HEK293 (cell line): ENCODE data around the gene XPNPEP1.

Experiments used
- CTCF ChIA-PET: fragments of 350-600 bp; formaldehyde crosslinking; extraction: SDS; loops from one replicate; lab custom pipeline; 2021; ENCODE audit warnings: antibody characterized with exemption; lab: Yijun Ruan, JAX
- POLR2A ChIA-PET: fragments of 300-600 bp; formaldehyde crosslinking; extraction: SDS; loops from one replicate; lab custom pipeline; 2020; ENCODE audit warnings: antibody characterized with exemption, inconsistent platforms; lab: Yijun Ruan, JAX
- H3K27ac ChIP-seq: fragments of 200-500 bp; sonication (Bioruptor generic); 2 replicates; pipeline ENCODE4 v1.5.1; 2014; ENCODE audit warnings: low read depth, low read length, control low read depth, inconsistent platforms; ENCODE audit errors: extremely low read depth
- H3K36me3 ChIP-seq, 2 experiments: fragments of 200-500 bp in 1 of 2; sonication (Bioruptor generic) in 1 of 2; 1 replicate in 1 of 2; 2 replicates in 1 of 2; pipeline ENCODE4 v1.5.1; 2014 to 2017; ENCODE audit warnings: inconsistent platforms in 2 of 2, low read length in 2 of 2; ENCODE audit not compliant: control insufficient read depth in 2 of 2, insufficient read depth in 1 of 2
- H3K4me1 ChIP-seq: fragments of 200-500 bp; sonication (Bioruptor generic); 2 replicates; pipeline ENCODE4 v1.5.1; 2014; ENCODE audit warnings: mild to moderate bottlenecking, low read length, inconsistent platforms; ENCODE audit not compliant: control insufficient read depth, insufficient read depth
- H3K4me3 ChIP-seq: 2 replicates; pipeline ENCODE4 v1.5.1; 2011; ENCODE audit warnings: low read depth, mild to moderate bottlenecking, control low read depth, low read length, moderate library complexity
- H3K9me3 ChIP-seq: fragments of 200-500 bp; sonication (Bioruptor generic); 2 replicates; pipeline ENCODE4 v1.5.1; 2014; ENCODE audit warnings: low read depth, low read length, inconsistent platforms; ENCODE audit not compliant: control insufficient read depth, insufficient read depth
- BCL11B ChIP-seq: fragments of 450-650 bp; formaldehyde crosslinking; IDR thresholded peaks from 2 replicates; pipeline ENCODE4 v1.5.1; 2016; ENCODE audit warnings: low read depth, missing biosample characterization, missing genetic modification characterization
- PRDM1 ChIP-seq: fragments of 450-650 bp; formaldehyde crosslinking; IDR thresholded peaks from 2 replicates; pipeline ENCODE4; 2016; ENCODE audit warnings: missing biosample characterization, missing genetic modification characterization
- REST ChIP-seq: fragments of 450-650 bp; formaldehyde crosslinking; IDR thresholded peaks from 2 replicates; pipeline ENCODE4 v1.5.1; 2016; ENCODE audit warnings: missing biosample characterization, missing genetic modification characterization
- SCRT2 ChIP-seq: fragments of 450-650 bp; formaldehyde crosslinking; IDR thresholded peaks from 2 replicates; pipeline ENCODE4 v1.5.1; 2016; ENCODE audit warnings: missing biosample characterization, missing genetic modification characterization
- SP7 ChIP-seq: fragments of 450-650 bp; formaldehyde crosslinking; IDR thresholded peaks from 2 replicates; pipeline ENCODE4 v1.5.1; 2016; ENCODE audit warnings: missing biosample characterization, missing genetic modification characterization
- TRIM28 ChIP-seq: IDR thresholded peaks from 2 replicates; pipeline ENCODE4 v1.6.1; 2011; ENCODE audit warnings: low read length, control low read depth, borderline replicate concordance
- YY2 ChIP-seq: fragments of 450-650 bp; formaldehyde crosslinking; IDR thresholded peaks from 2 replicates; pipeline ENCODE4 v1.5.1; 2016; ENCODE audit warnings: missing biosample characterization, missing genetic modification characterization
- ZEB2 ChIP-seq: fragments of 450-650 bp; formaldehyde crosslinking; IDR thresholded peaks from 2 replicates; pipeline ENCODE4 v1.5.1; 2016; ENCODE audit warnings: missing biosample characterization, missing genetic modification characterization
- ZFP69B ChIP-seq: fragments of 450-650 bp; formaldehyde crosslinking; IDR thresholded peaks from 2 replicates; pipeline ENCODE4 v1.5.1; 2016; ENCODE audit warnings: missing biosample characterization, missing genetic modification characterization
- ZIC2 ChIP-seq: fragments of 450-650 bp; formaldehyde crosslinking; IDR thresholded peaks from 2 replicates; pipeline ENCODE4 v1.5.1; 2016; ENCODE audit warnings: missing biosample characterization, missing genetic modification characterization
- ZNF112 ChIP-seq: fragments of 450-650 bp; formaldehyde crosslinking; IDR thresholded peaks from 2 replicates; pipeline ENCODE4 v1.5.0; 2017; ENCODE audit warnings: missing biosample characterization, missing genetic modification characterization
- ZNF121 ChIP-seq: fragments of 450-650 bp; formaldehyde crosslinking; IDR thresholded peaks from 2 replicates; pipeline ENCODE4 v1.5.1; 2016; ENCODE audit warnings: missing biosample characterization, missing genetic modification characterization
- ZNF140 ChIP-seq: fragments of 450-650 bp; formaldehyde crosslinking; IDR thresholded peaks from 2 replicates; pipeline ENCODE4 v1.5.1; 2016; ENCODE audit warnings: missing biosample characterization, missing genetic modification characterization
- ZNF184 ChIP-seq: fragments of 450-650 bp; IDR thresholded peaks from 2 replicates; pipeline ENCODE4 v1.5.1; 2018; ENCODE audit warnings: missing biosample characterization, mild to moderate bottlenecking, missing genetic modification characterization
- ZNF48 ChIP-seq: fragments of 450-650 bp; formaldehyde crosslinking; IDR thresholded peaks from 2 replicates; pipeline ENCODE4 v1.5.1; 2016; ENCODE audit warnings: missing biosample characterization, missing genetic modification characterization
- ZNF514 ChIP-seq: fragments of 450-650 bp; formaldehyde crosslinking; IDR thresholded peaks from 2 replicates; pipeline ENCODE4 v1.5.1; 2016; ENCODE audit warnings: missing biosample characterization, missing genetic modification characterization
- ZNF560 ChIP-seq: fragments of 450-650 bp; formaldehyde crosslinking; IDR thresholded peaks from 2 replicates; pipeline ENCODE4 v1.5.1; 2017; ENCODE audit warnings: missing biosample characterization, missing genetic modification characterization, borderline replicate concordance
- ZNF654 ChIP-seq: fragments of 450-650 bp; formaldehyde crosslinking; IDR thresholded peaks from 2 replicates; pipeline ENCODE4 v1.5.1; 2016; ENCODE audit warnings: low read depth, missing biosample characterization, missing genetic modification characterization
- ZNF837 ChIP-seq: fragments of 450-650 bp; formaldehyde crosslinking; IDR thresholded peaks from 2 replicates; pipeline ENCODE4 v1.5.1; 2016; ENCODE audit warnings: missing biosample characterization, missing genetic modification characterization
- TF ChIP-seq, protein P1 (sequence below): fragments of 450-650 bp; formaldehyde crosslinking; IDR thresholded peaks from 2 replicates; pipeline ENCODE4 v1.5.1; 2016; ENCODE audit warnings: missing biosample characterization, missing genetic modification characterization
- TF ChIP-seq, protein P2 (sequence below): fragments of 450-650 bp; formaldehyde crosslinking; IDR thresholded peaks from 2 replicates; pipeline ENCODE4 v1.5.1; 2016; ENCODE audit warnings: missing biosample characterization, missing genetic modification characterization, low read depth

Gene XPNPEP1

DNA sequence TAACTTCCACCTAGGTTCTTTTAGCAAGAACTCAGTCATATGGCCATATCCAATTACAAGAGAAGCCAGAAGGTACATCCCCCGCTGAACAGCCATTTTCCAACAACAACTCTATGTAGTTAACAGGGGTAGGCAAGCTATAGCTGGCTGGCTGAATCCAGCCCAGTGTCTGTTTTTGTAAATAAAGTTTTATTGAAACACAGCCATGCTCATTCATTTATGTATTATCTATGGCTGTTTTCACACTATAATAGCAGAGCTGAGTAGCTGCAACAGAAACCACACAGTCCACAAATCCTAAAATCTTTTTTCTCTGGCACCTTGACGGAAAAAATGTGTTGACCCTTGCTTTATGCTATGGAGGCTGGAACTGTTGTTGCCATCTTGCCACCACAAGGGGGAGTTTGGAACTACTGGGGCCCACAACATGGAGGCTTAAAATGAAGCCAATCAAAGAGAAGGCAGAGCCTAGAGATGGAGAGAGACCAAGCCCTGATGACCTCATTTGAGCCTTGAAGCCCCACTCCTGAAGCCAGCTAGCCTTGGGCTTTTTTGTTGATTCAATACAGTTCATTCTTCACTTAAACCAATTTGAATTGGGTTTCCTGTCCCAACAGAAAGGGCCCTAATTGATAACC is 33.3 kb upstream of the XPNPEP1 start (continued):
- TF ChIP-seq, protein P1, sequence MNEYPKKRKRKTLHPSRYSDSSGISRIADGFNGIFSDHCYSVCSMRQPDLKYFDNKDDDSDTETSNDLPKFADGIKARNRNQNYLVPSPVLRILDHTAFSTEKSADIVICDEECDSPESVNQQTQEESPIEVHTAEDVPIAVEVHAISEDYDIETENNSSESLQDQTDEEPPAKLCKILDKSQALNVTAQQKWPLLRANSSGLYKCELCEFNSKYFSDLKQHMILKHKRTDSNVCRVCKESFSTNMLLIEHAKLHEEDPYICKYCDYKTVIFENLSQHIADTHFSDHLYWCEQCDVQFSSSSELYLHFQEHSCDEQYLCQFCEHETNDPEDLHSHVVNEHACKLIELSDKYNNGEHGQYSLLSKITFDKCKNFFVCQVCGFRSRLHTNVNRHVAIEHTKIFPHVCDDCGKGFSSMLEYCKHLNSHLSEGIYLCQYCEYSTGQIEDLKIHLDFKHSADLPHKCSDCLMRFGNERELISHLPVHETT (tag by site-specific recombination) = no peak
- no peak for TF ChIP-seq REST (tag by site-specific recombination)
- no peak for TF ChIP-seq ZIC2 (tag by site-specific recombination)
- TF ChIP-seq PRDM1 (tag by site-specific recombination) = no peak
- peak; percentile 45; the same call in 1 of the 2 replicates for TF ChIP-seq YY2 (tag by site-specific recombination)
- TF ChIP-seq ZNF184 = peak; percentile 45; the same call in 1 of the 2 replicates
- TF ChIP-seq ZNF654 = peak; percentile 59
- 0 out of 2 replicates have a peak, but pooled peaks have one; percentile 26 for TF ChIP-seq TRIM28
- TF ChIP-seq SP7 (tag by site-specific recombination) = peak; percentile 43; the same call in 1 of the 2 replicates
- peak; percentile 100 for TF ChIP-seq ZFP69B (tag by site-specific recombination)
- TF ChIP-seq BCL11B (tag by site-specific recombination) = no peak
- TF ChIP-seq, protein P2, sequence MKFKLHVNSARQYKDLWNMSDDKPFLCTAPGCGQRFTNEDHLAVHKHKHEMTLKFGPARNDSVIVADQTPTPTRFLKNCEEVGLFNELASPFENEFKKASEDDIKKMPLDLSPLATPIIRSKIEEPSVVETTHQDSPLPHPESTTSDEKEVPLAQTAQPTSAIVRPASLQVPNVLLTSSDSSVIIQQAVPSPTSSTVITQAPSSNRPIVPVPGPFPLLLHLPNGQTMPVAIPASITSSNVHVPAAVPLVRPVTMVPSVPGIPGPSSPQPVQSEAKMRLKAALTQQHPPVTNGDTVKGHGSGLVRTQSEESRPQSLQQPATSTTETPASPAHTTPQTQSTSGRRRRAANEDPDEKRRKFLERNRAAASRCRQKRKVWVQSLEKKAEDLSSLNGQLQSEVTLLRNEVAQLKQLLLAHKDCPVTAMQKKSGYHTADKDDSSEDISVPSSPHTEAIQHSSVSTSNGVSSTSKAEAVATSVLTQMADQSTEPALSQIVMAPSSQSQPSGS (tag by site-specific recombination) = peak; percentile 58; the same call in 1 of the 2 replicates

DNA sequence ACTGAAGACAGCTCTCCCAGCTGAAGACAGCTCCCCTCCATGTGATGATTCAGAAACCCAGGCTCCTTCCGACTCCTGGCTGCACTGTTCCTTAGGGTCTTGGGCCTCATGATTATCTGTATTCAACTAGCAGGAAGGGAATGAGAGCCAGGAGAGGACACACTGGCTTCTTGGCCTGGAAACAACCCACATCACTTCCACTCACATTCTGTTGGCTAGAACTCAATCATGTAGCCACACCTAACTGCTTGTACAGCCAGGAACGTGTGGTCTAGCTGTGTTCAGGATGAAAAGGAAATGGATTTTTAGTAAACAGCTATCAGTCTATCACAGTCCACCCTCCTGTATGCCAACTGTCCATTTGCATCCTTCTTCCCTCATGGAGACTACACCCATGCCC is 30.5 kb upstream of the XPNPEP1 start:
- CTCF ChIA-PET = interaction anchor here (0.6 to 1.5 kb wide), 6 partner anchors 14 to 332 kb away, joined by 3 to 5 read pairs (median 4); no protein-coding TSS in a partner anchor
- Histone ChIP-seq H3K4me1 (no peaks in the 10 kb centered on the region), H3K9me3 (no peaks in the 10 kb centered on the region), H3K4me3 (no peak overlapping the region)
- POLR2A ChIA-PET = no interaction called here
- TF ChIP-seq SCRT2 (tag by site-specific recombination) = no peak
- TF ChIP-seq ZEB2 (tag by site-specific recombination) = no peak
- TF ChIP-seq ZNF837 (tag by site-specific recombination) = no peak
- TF ChIP-seq ZNF48 (tag by site-specific recombination) = no peak
- TF ChIP-seq ZNF112 = no peak
- no peak for TF ChIP-seq ZNF514 (tag by site-specific recombination)
- TF ChIP-seq, all 188 proteins: peak for 0
- Histone ChIP-seq H3K36me3 (no peaks in the 10 kb centered on the region), H3K27ac (no peak overlapping the region)

GRCh38 chr10:109952526-109952925 is 29.2 kb upstream of the XPNPEP1 start:
- TF ChIP-seq ZNF140 (tag by site-specific recombination) = peak; percentile 93
- TF ChIP-seq ZNF560 (tag by site-specific recombination) = no peak
- TF ChIP-seq ZNF121 (tag by site-specific recombination) = no peak
- Histone ChIP-seq H3K4me3 (no peak overlapping the region), H3K9me3 (no peaks in the 10 kb centered on the region), H3K36me3 (no peaks in the 10 kb centered on the region), H3K27ac (no peak overlapping the region), H3K4me1 (no peaks in the 10 kb centered on the region)
- ChIA-PET CTCF (interaction anchor here (0.7 kb wide), 2 partner anchors 63 to 73 kb away, joined by 3 to 7 read pairs; no protein-coding TSS in a partner anchor), POLR2A (no interaction called here)
